ENCODE measurements around the gene KCNE1. TPM values are rescaled to one million over a fixed set of nuclear protein-coding genes. Genes with fewer than 3 reads are reported as not detected.

KCNE1 gene
- total RNA-seq, 4 donors from 2014 or later = 2.2 to 10.2 (median 2.9) TPM

DNA sequence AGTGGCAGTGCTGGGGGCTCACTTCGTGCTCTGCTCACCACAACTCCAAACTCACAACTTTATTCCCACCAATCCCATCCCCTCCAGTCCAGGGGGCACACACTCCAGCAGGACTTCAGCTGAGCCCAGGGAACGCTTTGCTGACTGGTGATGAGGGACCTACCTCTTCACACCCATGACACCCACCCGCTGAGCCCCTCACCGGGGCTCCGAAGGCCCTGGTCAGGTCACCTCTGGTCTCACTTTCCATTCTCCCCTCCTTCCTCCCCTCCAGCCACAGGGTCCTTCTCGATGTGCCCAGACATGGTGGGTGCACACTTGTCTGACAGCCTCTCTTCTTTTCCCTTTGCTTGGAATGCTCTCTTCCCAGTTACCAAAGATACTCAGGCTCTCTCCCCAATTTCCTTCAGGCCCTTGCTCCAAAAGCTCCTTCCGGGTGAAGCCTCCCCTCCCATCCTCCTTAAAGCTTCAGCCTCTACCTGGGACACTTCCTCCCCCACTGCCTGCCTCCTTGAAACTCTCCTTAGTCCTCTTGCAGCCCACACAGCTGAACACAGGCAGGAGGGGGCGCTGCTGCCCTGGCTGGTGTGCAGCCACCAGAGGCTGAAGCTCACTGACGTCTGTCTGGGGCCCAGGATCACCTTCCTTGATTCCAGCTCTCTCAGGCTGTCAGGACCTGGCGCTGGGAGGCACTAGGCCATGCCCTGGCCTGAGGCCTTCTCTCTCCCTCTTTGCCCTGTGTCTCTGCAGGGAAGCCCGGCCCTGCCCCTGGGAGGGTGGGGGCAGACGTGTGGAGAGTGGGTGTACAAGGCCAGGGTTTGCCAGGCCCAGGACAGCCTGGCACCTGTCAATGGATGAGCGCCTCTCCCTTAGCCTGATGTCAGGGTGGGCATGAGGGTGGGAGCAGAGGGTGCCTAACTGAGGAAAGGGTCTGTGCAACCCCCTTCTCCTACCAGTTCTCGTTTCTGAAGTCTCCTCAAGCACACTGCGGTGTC, 1.6 kb downstream of the KCNE1 start:
- peak; percentile 62 to 69 for DNase-seq (ENCODE audit: low spot score in 2 of 2)
- H3K9me3 ChIP-seq = no peaks in the 10 kb centered on the region
- no peaks in the 10 kb centered on the region for H3K27me3 ChIP-seq
- peak overlapping the region in 2 of 4 donors; percentile 26 to 78 for H3K27ac ChIP-seq
- TF ChIP-seq POLR2A (IDR thresholded peaks at IDR 0.05) = no peak
- peak in 1 of 2 donors; percentile 9 for TF ChIP-seq EP300 (IDR thresholded peaks at IDR 0.05)
- TF ChIP-seq CTCF (IDR thresholded peaks at IDR 0.05) = peak; percentile 56 to 86 (median 76)
- peak overlapping the region in 2 of 4 donors; percentile 19 to 34 for H3K4me3 ChIP-seq
- H3K4me1 ChIP-seq = peaks cover 0 to 19% (median 5%) of the 10 kb centered on the region in 4 donors
- 73 to 76% methylated on average over 15 of the region's 15 CpGs for WGBS, 2 donors
- no peaks in the 10 kb centered on the region for H3K36me3 ChIP-seq

DNA sequence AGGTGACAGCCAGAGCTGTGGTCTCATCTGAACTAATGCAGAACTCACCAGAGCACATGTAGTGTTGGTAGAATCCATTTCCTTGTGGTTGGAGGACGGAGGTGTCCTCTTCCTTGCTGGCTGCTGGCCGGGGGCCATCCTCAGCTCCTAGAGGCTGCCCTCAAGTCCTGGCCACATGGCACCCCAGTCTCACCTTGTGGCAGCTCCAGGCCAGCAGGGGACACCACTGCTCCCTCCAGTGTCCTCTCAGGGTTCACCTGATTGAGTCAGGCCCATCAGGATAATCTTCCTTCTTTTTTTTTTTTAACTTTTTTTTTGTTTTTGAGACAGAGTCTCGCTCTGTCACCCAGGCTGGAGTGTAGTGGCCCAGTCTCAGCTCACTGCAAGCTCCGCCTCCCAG, 2.9 kb downstream of the KCNE1 start:
- no peaks in the 10 kb centered on the region for H3K36me3 ChIP-seq
- WGBS, 2 donors = 89 to 92% methylated on average over 4 of the region's 4 CpGs
- peaks cover 0 to 16% (median 5%) of the 10 kb centered on the region in 4 donors for H3K4me1 ChIP-seq
- H3K27ac ChIP-seq = no peak overlapping the region
- DNase-seq (ENCODE audit: low spot score in 2 of 2) = no peak
- no peaks in the 10 kb centered on the region for H3K27me3 ChIP-seq
- peak in 1 of 5 experiments; percentile 10 for TF ChIP-seq CTCF (IDR thresholded peaks at IDR 0.05)
- TF ChIP-seq EP300 (IDR thresholded peaks at IDR 0.05) = no peak
- no peak for TF ChIP-seq POLR2A (IDR thresholded peaks at IDR 0.05)
- H3K9me3 ChIP-seq = no peaks in the 10 kb centered on the region
- H3K4me3 ChIP-seq = no peak overlapping the region

DNA sequence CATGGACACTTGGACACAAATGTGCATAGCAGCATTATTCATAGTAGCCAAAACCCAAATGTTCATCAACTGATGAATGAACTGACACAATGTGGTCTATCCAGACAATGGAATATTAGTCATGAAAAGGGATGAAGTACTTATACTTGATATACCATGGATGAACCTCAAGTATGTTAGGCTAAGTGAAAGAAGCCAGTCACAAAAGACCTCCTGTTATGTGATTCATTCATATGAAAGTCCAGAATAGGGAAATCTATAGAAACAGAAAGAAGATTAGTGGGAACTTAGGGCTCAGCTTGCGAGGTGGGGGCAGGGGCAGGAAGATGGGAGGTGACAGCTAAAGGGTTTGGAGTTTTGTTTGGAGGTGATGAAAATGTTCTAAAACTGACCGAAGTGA, 7.4 kb downstream of the KCNE1 start:
- H3K9me3 ChIP-seq = no peaks in the 10 kb centered on the region
- DNase-seq (ENCODE audit: low spot score in 2 of 2) = no peak
- no peaks in the 10 kb centered on the region for H3K4me1 ChIP-seq
- no peaks in the 10 kb centered on the region for H3K27me3 ChIP-seq
- TF ChIP-seq EP300 (IDR thresholded peaks at IDR 0.05) (no peak), POLR2A (IDR thresholded peaks at IDR 0.05) (no peak), CTCF (IDR thresholded peaks at IDR 0.05) (no peak)
- no peaks in the 10 kb centered on the region for H3K36me3 ChIP-seq
- H3K4me3 ChIP-seq = no peak overlapping the region
- no peak overlapping the region for H3K27ac ChIP-seq
- 86 to 87% methylated on average over 2 of the region's 2 CpGs for WGBS, 2 donors

DNA sequence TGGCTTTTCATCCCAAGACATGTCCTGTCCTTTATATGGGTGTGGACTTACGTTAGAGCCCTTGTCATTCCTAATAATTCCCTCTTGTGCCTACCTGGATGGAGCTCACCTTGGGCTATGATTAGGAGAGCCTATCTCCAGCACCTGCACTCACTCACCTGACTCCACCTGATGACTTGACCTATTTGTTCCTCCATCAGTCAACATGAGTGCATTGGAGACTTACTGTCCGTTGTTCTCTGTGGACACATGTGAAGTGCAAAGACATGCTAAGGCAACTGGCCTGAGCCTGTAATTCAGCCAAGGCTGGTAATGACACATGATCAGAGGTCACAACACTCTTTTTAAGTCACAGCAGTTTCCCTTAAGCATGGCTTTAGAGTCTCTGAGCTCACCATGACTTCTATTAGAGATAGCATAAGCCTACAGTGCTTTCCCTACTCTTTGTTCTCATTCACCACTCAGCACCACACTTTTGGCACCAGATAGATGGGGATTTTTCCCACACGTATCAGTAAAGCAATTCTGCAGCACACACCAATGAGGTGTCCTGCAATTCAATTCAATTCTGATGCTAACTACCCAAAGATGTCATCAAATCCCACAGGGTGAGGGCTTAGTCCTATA, 9.4 kb downstream of the KCNE1 start:
- DNase-seq (ENCODE audit: low spot score in 2 of 2) = no peak
- Histone ChIP-seq H3K27ac (no peak overlapping the region), H3K27me3 (no peaks in the 10 kb centered on the region), H3K36me3 (no peaks in the 10 kb centered on the region), H3K4me3 (no peak overlapping the region), H3K4me1 (no peaks in the 10 kb centered on the region), H3K9me3 (peaks cover 0 to 20% (median 2%) of the 10 kb centered on the region in 4 donors)
- TF ChIP-seq CTCF (IDR thresholded peaks at IDR 0.05) (no peak), EP300 (IDR thresholded peaks at IDR 0.05) (no peak), POLR2A (IDR thresholded peaks at IDR 0.05) (no peak)
- WGBS, 2 donors = 81 to 82% methylated on average over 3 of the region's 3 CpGs

DNA sequence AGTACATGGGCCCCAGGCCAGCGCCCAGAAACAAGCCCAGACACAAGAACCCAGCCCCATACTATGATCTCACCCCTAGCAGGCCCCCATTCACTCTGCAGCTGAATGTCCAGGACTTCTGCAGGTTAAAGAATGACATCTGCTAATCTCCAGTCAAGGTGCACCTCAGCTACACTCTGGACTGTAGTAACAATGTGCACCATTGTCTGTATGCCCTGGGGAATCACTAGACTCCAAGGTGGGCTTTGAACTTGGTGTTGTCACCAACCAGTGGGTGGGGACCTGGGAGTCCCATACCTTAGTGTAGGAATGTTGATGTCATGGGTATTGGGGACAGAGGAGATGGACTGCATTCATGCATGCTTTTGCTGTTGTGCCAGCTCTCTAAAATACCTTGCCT, 10.3 kb downstream of the KCNE1 start:
- H3K27me3 ChIP-seq = no peaks in the 10 kb centered on the region
- DNase-seq (ENCODE audit: low spot score in 2 of 2) = no peak
- H3K4me3 ChIP-seq = no peak overlapping the region
- no peak overlapping the region for H3K27ac ChIP-seq
- H3K36me3 ChIP-seq = no peaks in the 10 kb centered on the region
- TF ChIP-seq EP300 (IDR thresholded peaks at IDR 0.05) = no peak
- no peak for TF ChIP-seq CTCF (IDR thresholded peaks at IDR 0.05)
- no peak for TF ChIP-seq POLR2A (IDR thresholded peaks at IDR 0.05)
- H3K4me1 ChIP-seq = no peaks in the 10 kb centered on the region
- H3K9me3 ChIP-seq = peaks cover 0 to 29% (median 2%) of the 10 kb centered on the region in 4 donors
- WGBS, 2 donors = 75 to 92% methylated on average over 1 of the region's 1 CpG

All from tibial nerve (tissue), 4 donors.